Stimulated activated naive CD8-positive, alpha-beta T cell treated with anti-CD3 and anti-CD28 coated beads, Interleukin-15, Interleukin-2, amounts not matched to agents 100 ng/mL and 50 ng/mL, for 24 hours (primary cell): ENCODE measurements around the gene POTEC.
"Not testable (repeated sequence)": the region's sequence is repeated elsewhere in the genome, so short reads cannot be mapped to it uniquely, and the experiment has no call there.

Source experiments
- H3K27ac Mint-ChIP-seq: one replicate; pipeline ENCODE4 v1.8.0; 2021; ENCODE audit warnings: mild to moderate bottlenecking, mixed read lengths
- H3K27me3 Mint-ChIP-seq: one replicate; pipeline ENCODE4 v1.8.0; 2021; ENCODE audit warnings: mixed read lengths
- H3K36me3 Mint-ChIP-seq: one replicate; pipeline ENCODE4 v1.8.0; 2021; ENCODE audit warnings: low read depth, mixed read lengths
- H3K4me1 Mint-ChIP-seq: one replicate; pipeline ENCODE4 v1.8.0; 2021; ENCODE audit warnings: low read depth, mixed read lengths
- H3K4me3 Mint-ChIP-seq: one replicate; pipeline ENCODE4 v1.8.0; 2021; ENCODE audit warnings: mild to moderate bottlenecking, mixed read lengths
- H3K9me3 Mint-ChIP-seq: one replicate; pipeline ENCODE4 v1.8.0; 2021; ENCODE audit warnings: mixed read lengths

The POTEC gene

GRCh38 chr18:14471286-14471685, 72.1 kb downstream of the POTEC start:
- not testable (repeated sequence) for H3K9me3 Mint-ChIP-seq, H3K27ac Mint-ChIP-seq, H3K4me3 Mint-ChIP-seq, H3K4me1 Mint-ChIP-seq, H3K36me3 Mint-ChIP-seq, H3K27me3 Mint-ChIP-seq

GRCh38 chr18:14470446-14470845, 73.0 kb downstream of the POTEC start:
- not testable (repeated sequence) for H3K36me3 Mint-ChIP-seq, H3K27me3 Mint-ChIP-seq, H3K4me1 Mint-ChIP-seq, H3K9me3 Mint-ChIP-seq, H3K4me3 Mint-ChIP-seq, H3K27ac Mint-ChIP-seq

- not testable (repeated sequence) for H3K4me3 Mint-ChIP-seq, H3K4me1 Mint-ChIP-seq, H3K9me3 Mint-ChIP-seq, H3K27ac Mint-ChIP-seq, H3K27me3 Mint-ChIP-seq, H3K36me3 Mint-ChIP-seq
Observed at GRCh38 chr18:14470046-14470445, 73.4 kb downstream of the POTEC start.

GRCh38 chr18:14465989-14466388, 77.4 kb downstream of the POTEC start:
- not testable (repeated sequence) for H3K4me1 Mint-ChIP-seq, H3K4me3 Mint-ChIP-seq, H3K36me3 Mint-ChIP-seq, H3K9me3 Mint-ChIP-seq, H3K27me3 Mint-ChIP-seq, H3K27ac Mint-ChIP-seq
